ENCODE measurements around the gene DHX40. TPM values are rescaled to one million over a fixed set of nuclear protein-coding genes. Genes with fewer than 3 reads are reported as not detected.
"Not testable (repeated sequence)": the region's sequence is repeated elsewhere in the genome, so short reads cannot be mapped to it uniquely, and the experiment has no call there.

Gene DHX40
- total and polyA plus RNA-seq, 5 donors from 2014 or later, result 22.3 to 52.2 (median 23.0) TPM

GRCh38 chr17:59542960-59543635 is 22.3 kb upstream of the DHX40 start:
- H3K9me3 ChIP-seq (ENCODE audit: control insufficient read depth in 2 of 2, low read length in 2 of 2), result no peaks in the 10 kb centered on the region
- peaks cover 9% of the 10 kb centered on the region for H3K27me3 ChIP-seq (ENCODE audit: control insufficient read depth, insufficient read depth, low read length)
- DNase-seq (no peak), ATAC-seq (ENCODE audit: low read depth in 2 of 2) (no peak)
- H3K27ac Mint-ChIP-seq, result no peak overlapping the region
- no peaks in the 10 kb centered on the region for H3K4me1 ChIP-seq (ENCODE audit: control insufficient read depth, insufficient read depth, low read length, poor library complexity, severe bottlenecking)
- H3K4me1 Mint-ChIP-seq, result no peaks in the 10 kb centered on the region
- peaks cover 0 to under 1% (median 0%) of the 10 kb centered on the region in 7 donors for H3K9me3 Mint-ChIP-seq
- H3K27me3 Mint-ChIP-seq, result peaks cover 39% of the 10 kb centered on the region
- H3K27ac ChIP-seq (ENCODE audit: insufficient read depth, low read length, poor library complexity, severe bottlenecking), result no peak overlapping the region
- no peaks in the 10 kb centered on the region for H3K36me3 Mint-ChIP-seq
- no peak overlapping the region for H3K4me3 Mint-ChIP-seq
- no peak overlapping the region for H3K4me3 ChIP-seq (ENCODE audit: low read depth, low read length)
- no peaks in the 10 kb centered on the region for H3K36me3 ChIP-seq (ENCODE audit: control insufficient read depth, insufficient read depth, low read length)

GRCh38 chr17:59545942-59546341 is 19.5 kb upstream of the DHX40 start:
- H3K27me3 ChIP-seq (ENCODE audit: control insufficient read depth, insufficient read depth, low read length), result peaks cover 5% of the 10 kb centered on the region
- no peak for ATAC-seq (ENCODE audit: low read depth in 2 of 2)
- H3K4me1 Mint-ChIP-seq, result no peaks in the 10 kb centered on the region

GRCh38 chr17:59547131-59547915 is 18.1 kb upstream of the DHX40 start:
- DNase-seq (no peak), ATAC-seq (ENCODE audit: low read depth in 2 of 2) (no peak)
- Mint-ChIP-seq H3K27me3 (peaks cover 34% of the 10 kb centered on the region), H3K9me3 (no peaks in the 10 kb centered on the region), H3K27ac (no peak overlapping the region), H3K36me3 (no peaks in the 10 kb centered on the region), H3K4me1 (no peaks in the 10 kb centered on the region), H3K4me3 (no peak overlapping the region)
- Histone ChIP-seq H3K36me3 (ENCODE audit: control insufficient read depth, insufficient read depth, low read length) (no peaks in the 10 kb centered on the region), H3K27ac (ENCODE audit: insufficient read depth, low read length, poor library complexity, severe bottlenecking) (no peak overlapping the region), H3K4me1 (ENCODE audit: control insufficient read depth, insufficient read depth, low read length, poor library complexity, severe bottlenecking) (no peaks in the 10 kb centered on the region), H3K27me3 (ENCODE audit: control insufficient read depth, insufficient read depth, low read length) (no peaks in the 10 kb centered on the region), H3K9me3 (ENCODE audit: control insufficient read depth in 2 of 2, low read length in 2 of 2) (no peaks in the 10 kb centered on the region), H3K4me3 (ENCODE audit: low read depth, low read length) (no peak overlapping the region)

More at GRCh38 chr17:59545942-59546341, 19.5 kb upstream of the DHX40 start:
- Mint-ChIP-seq H3K9me3 (no peaks in the 10 kb centered on the region), H3K27me3 (peaks cover 35% of the 10 kb centered on the region), H3K4me3 (no peak overlapping the region), H3K27ac (no peak overlapping the region), H3K36me3 (no peaks in the 10 kb centered on the region)
- Histone ChIP-seq H3K4me3 (ENCODE audit: low read depth, low read length) (no peak overlapping the region), H3K36me3 (ENCODE audit: control insufficient read depth, insufficient read depth, low read length) (no peaks in the 10 kb centered on the region), H3K4me1 (ENCODE audit: control insufficient read depth, insufficient read depth, low read length, poor library complexity, severe bottlenecking) (no peaks in the 10 kb centered on the region), H3K27ac (ENCODE audit: insufficient read depth, low read length, poor library complexity, severe bottlenecking) (no peak overlapping the region), H3K9me3 (ENCODE audit: control insufficient read depth in 2 of 2, low read length in 2 of 2) (no peaks in the 10 kb centered on the region)
- no peak for DNase-seq

DNA sequence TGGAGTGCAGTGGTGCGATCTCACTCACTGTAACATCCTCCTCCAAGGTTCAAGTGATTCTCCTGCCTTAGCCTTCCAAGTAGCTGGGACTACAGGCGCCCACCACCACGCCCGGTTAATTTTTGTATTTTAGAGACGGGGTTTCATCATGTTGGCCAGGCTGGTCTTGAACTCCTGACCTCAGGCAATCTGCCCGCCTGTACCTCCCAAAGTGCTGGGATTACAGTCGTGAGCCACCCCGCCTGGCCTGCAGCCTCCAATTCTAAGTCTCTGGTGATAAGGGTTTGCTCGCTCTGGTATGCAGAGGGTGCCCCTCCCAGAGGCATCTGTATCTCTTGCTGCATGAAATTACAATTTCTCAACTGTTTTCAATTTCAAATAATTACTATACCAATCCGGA is 16.4 kb upstream of the DHX40 start:
- not testable (repeated sequence) for H3K9me3 Mint-ChIP-seq; H3K27me3 ChIP-seq (ENCODE audit: control insufficient read depth, insufficient read depth, low read length); H3K4me1 Mint-ChIP-seq; H3K27ac Mint-ChIP-seq; H3K4me3 ChIP-seq (ENCODE audit: low read depth, low read length); H3K36me3 ChIP-seq (ENCODE audit: control insufficient read depth, insufficient read depth, low read length); ATAC-seq (ENCODE audit: low read depth in 2 of 2); DNase-seq; H3K36me3 Mint-ChIP-seq; H3K4me3 Mint-ChIP-seq; H3K4me1 ChIP-seq (ENCODE audit: control insufficient read depth, insufficient read depth, low read length, poor library complexity, severe bottlenecking); H3K27ac ChIP-seq (ENCODE audit: insufficient read depth, low read length, poor library complexity, severe bottlenecking); H3K9me3 ChIP-seq (ENCODE audit: control insufficient read depth in 2 of 2, low read length in 2 of 2)
- H3K27me3 Mint-ChIP-seq, result peaks cover 26% of the 10 kb centered on the region

DNA sequence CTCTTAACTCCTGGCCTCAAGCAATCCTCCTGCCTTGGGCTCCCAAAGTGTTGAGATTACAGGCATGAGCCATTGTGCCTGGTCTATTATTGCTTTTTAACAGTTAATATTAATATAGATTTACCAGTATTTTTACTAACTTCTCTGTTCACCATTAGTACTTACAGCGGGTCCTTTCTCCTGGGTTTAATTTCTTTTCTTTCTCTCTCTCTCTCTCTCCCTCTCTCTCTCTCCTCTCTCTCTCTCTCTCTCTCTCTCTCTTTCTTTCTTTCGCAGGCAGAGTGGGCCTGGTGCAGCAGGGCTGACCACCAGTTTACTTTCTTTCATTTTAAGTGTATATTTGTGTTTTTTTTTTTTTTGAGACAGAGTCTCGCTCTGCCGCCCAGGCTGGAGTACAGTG is 14.7 kb upstream of the DHX40 start:
- DNase-seq (no peak), ATAC-seq (ENCODE audit: low read depth in 2 of 2) (no peak)
- no peaks in the 10 kb centered on the region for H3K9me3 ChIP-seq (ENCODE audit: control insufficient read depth in 2 of 2, low read length in 2 of 2)
- no peak overlapping the region for H3K4me3 ChIP-seq (ENCODE audit: low read depth, low read length)
- no peaks in the 10 kb centered on the region for H3K4me1 ChIP-seq (ENCODE audit: control insufficient read depth, insufficient read depth, low read length, poor library complexity, severe bottlenecking)
- no peaks in the 10 kb centered on the region for H3K4me1 Mint-ChIP-seq
- H3K27me3 ChIP-seq (ENCODE audit: control insufficient read depth, insufficient read depth, low read length), result peaks cover 3% of the 10 kb centered on the region
- peaks cover 26% of the 10 kb centered on the region for H3K27me3 Mint-ChIP-seq
- H3K27ac ChIP-seq (ENCODE audit: insufficient read depth, low read length, poor library complexity, severe bottlenecking), result no peak overlapping the region
- no peak overlapping the region for H3K27ac Mint-ChIP-seq
- H3K4me3 Mint-ChIP-seq, result no peak overlapping the region
- no peaks in the 10 kb centered on the region for H3K36me3 Mint-ChIP-seq
- no peaks in the 10 kb centered on the region for H3K9me3 Mint-ChIP-seq
- H3K36me3 ChIP-seq (ENCODE audit: control insufficient read depth, insufficient read depth, low read length), result no peaks in the 10 kb centered on the region

DNA sequence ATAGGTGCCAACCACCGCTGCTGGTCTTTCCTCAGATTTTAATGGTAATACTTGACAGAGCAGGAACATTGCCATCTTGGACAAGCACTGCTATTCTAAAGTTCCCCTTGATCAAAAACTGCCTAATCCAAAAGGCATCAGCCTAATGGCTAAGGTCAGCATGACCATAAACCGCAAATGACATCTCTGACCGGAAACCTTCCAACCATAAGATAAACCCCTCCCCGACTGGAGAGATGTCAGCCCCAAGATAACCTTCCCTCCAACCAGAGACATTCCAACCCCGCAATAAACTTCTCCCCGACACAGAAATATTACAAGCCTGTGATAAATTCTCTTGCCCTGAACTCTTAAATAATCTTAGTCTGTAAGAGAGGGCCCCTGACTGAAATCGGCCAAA is 7.4 kb upstream of the DHX40 start:
- no peaks in the 10 kb centered on the region for H3K36me3 Mint-ChIP-seq
- Histone ChIP-seq H3K4me1 (ENCODE audit: control insufficient read depth, insufficient read depth, low read length, poor library complexity, severe bottlenecking) (no peaks in the 10 kb centered on the region), H3K4me3 (ENCODE audit: low read depth, low read length) (no peak overlapping the region), H3K36me3 (ENCODE audit: control insufficient read depth, insufficient read depth, low read length) (no peaks in the 10 kb centered on the region), H3K27me3 (ENCODE audit: control insufficient read depth, insufficient read depth, low read length) (peaks cover 3% of the 10 kb centered on the region), H3K27ac (ENCODE audit: insufficient read depth, low read length, poor library complexity, severe bottlenecking) (no peak overlapping the region), H3K9me3 (ENCODE audit: control insufficient read depth in 2 of 2, low read length in 2 of 2) (no peaks in the 10 kb centered on the region)
- no peak overlapping the region for H3K4me3 Mint-ChIP-seq
- peaks cover 0 to 5% (median 0%) of the 10 kb centered on the region in 4 donors for H3K4me1 Mint-ChIP-seq
- DNase-seq, result no peak
- ATAC-seq (ENCODE audit: low read depth in 2 of 2), result no peak
- peaks cover 29% of the 10 kb centered on the region for H3K27me3 Mint-ChIP-seq
- H3K9me3 Mint-ChIP-seq, result no peaks in the 10 kb centered on the region
- H3K27ac Mint-ChIP-seq, result no peak overlapping the region

DNA sequence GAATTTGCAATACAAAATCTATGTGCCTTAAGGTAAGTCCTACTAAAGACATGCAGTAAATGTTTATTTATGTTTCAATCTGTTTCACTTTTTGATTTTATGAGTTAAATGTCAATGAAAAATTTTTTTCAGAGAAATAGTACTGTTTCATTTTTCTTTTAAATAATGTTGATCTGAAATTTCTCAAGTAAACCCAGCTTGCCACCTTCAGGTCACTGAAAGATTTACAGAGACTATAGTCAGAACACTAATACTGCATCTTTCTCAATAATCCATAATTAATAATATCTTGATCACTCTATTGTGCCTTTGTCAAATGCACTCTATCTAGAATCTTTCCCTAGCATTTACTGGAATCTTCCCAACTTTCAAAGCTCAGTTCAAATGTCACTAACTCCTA is 6.5 kb upstream of the DHX40 start:
- Mint-ChIP-seq H3K9me3 (no peaks in the 10 kb centered on the region), H3K4me3 (no peak overlapping the region), H3K27ac (no peak overlapping the region), H3K27me3 (peaks cover 25% of the 10 kb centered on the region), H3K4me1 (peaks cover 0 to 5% (median 0%) of the 10 kb centered on the region in 4 donors), H3K36me3 (no peaks in the 10 kb centered on the region)
- DNase-seq (no peak), ATAC-seq (ENCODE audit: low read depth in 2 of 2) (no peak)
- no peaks in the 10 kb centered on the region for H3K4me1 ChIP-seq (ENCODE audit: control insufficient read depth, insufficient read depth, low read length, poor library complexity, severe bottlenecking)
- H3K4me3 ChIP-seq (ENCODE audit: low read depth, low read length), result no peak overlapping the region
- H3K9me3 ChIP-seq (ENCODE audit: control insufficient read depth in 2 of 2, low read length in 2 of 2), result no peaks in the 10 kb centered on the region
- H3K27ac ChIP-seq (ENCODE audit: insufficient read depth, low read length, poor library complexity, severe bottlenecking), result no peak overlapping the region
- H3K27me3 ChIP-seq (ENCODE audit: control insufficient read depth, insufficient read depth, low read length), result peaks cover 3% of the 10 kb centered on the region
- no peaks in the 10 kb centered on the region for H3K36me3 ChIP-seq (ENCODE audit: control insufficient read depth, insufficient read depth, low read length)
